ENCODE data around the gene CTCF. TPM values are rescaled to one million over a fixed set of nuclear protein-coding genes. Genes with fewer than 3 reads are reported as not detected.

The CTCF gene
- total and polyA plus RNA-seq, 2 experiments from 2014 or later: 64.5 to 72.3 TPM

DNA sequence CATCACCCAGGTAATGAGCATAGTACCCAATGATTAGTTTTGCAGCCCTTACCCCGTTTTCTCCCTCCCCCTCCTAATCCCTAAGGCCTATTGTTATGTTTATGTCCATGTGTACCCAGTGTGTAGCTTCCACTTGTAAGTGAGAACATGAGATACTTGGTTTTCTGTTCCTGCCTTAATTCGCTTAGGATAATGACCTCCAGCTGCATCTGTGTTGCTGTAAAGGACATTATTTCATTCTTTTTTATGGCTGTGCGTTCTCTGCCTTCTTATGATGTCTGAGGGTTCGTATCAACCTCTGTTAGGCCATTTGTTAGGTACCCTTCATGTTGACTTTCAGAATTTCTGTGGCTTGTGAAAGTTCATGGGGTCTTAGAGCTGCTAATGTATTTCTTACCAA is 31.0 kb downstream of the CTCF start (continued):
- TF ChIP-seq CREB1 (CRISPR knock-in tag; IDR thresholded peaks at IDR 0.05; ENCODE audit: low read depth): no peak
- no peak for TF ChIP-seq EZH2phosphoT487 (IDR thresholded peaks at IDR 0.05; ENCODE audit: unreplicated experiment)
- no peak for TF ChIP-seq EZH2 (IDR thresholded peaks at IDR 0.05; ENCODE audit: low read depth, unreplicated experiment)
- TF ChIP-seq CTCF (conservative IDR thresholded peaks at IDR 0.05; ENCODE audit: low read depth in 2 of 2): no peak
- no peak for TF ChIP-seq POLR2AphosphoS5 (IDR thresholded peaks at IDR 0.05; ENCODE audit: low read depth)
- TF ChIP-seq STAT1 (IDR thresholded peaks at IDR 0.05; ENCODE audit: unreplicated experiment): no peak

DNA sequence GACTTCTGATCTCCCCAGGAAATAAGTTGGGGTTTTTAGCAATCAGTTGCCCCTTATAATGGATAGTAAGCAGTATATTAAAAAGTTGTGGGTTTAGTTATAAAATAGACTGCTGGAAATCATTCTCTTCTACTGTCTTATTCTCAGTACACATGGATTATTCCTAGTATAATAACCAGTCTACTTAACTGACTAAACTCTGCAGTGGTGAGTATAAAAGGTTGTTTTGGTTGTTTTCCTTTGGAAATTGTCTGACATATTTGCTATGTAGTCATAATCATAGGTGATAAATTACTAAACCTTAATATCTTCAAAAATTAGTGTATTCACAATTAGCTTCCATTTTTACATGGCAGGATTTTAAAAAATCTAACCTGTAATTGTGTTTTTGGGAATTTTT is 31.4 kb downstream of the CTCF start:
- no peaks in the 10 kb centered on the region for H3K36me3 ChIP-seq (ENCODE audit: insufficient read depth)
- H3K27me3 Mint-ChIP-seq (ENCODE audit: insufficient read depth, low read depth, poor library complexity): peaks cover 5% of the 10 kb centered on the region
- H3F3A ChIP-seq (replicated peaks; ENCODE audit: low read depth): peaks cover 14% of the 10 kb centered on the region
- peak overlapping the region; percentile 70 for H3K4me2 ChIP-seq
- peak overlapping the region; percentile 59 for H3K4me3 Mint-ChIP-seq
- H3K9me2 ChIP-seq (ENCODE audit: insufficient read depth): no peaks in the 10 kb centered on the region
- H4K20me1 ChIP-seq (replicated peaks; ENCODE audit: insufficient read depth): no peaks in the 10 kb centered on the region
- H3K79me2 ChIP-seq (replicated peaks; ENCODE audit: insufficient read depth): peaks cover 58% of the 10 kb centered on the region
- peaks cover 49% of the 10 kb centered on the region for H3K4me1 Mint-ChIP-seq
- H3K27me3 ChIP-seq (ENCODE audit: insufficient read depth): no peaks in the 10 kb centered on the region
- H3K9me3 Mint-ChIP-seq: no peaks in the 10 kb centered on the region
- H3K27ac Mint-ChIP-seq: peak overlapping the region; percentile 76
- no peak overlapping the region for H2AFZ ChIP-seq
- ATAC-seq: no peak
- peak overlapping the region; percentile 91 for H3K27ac ChIP-seq (ENCODE audit: low read depth)
- no peak for DNase-seq (ENCODE audit: low spot score)
- peaks cover 17% of the 10 kb centered on the region; the same call in 2 of the 3 replicates for H3K36me3 Mint-ChIP-seq (ENCODE audit: low read depth)
- H3K4me3 ChIP-seq: peak overlapping the region; percentile 48
- peaks cover 64% of the 10 kb centered on the region for H3K4me1 ChIP-seq (ENCODE audit: insufficient read depth)
- no peak for TF ChIP-seq CREB1 (CRISPR knock-in tag; IDR thresholded peaks at IDR 0.05; ENCODE audit: low read depth)
- no peak for TF ChIP-seq POLR2AphosphoS5 (IDR thresholded peaks at IDR 0.05; ENCODE audit: low read depth)
- TF ChIP-seq, protein P1, sequence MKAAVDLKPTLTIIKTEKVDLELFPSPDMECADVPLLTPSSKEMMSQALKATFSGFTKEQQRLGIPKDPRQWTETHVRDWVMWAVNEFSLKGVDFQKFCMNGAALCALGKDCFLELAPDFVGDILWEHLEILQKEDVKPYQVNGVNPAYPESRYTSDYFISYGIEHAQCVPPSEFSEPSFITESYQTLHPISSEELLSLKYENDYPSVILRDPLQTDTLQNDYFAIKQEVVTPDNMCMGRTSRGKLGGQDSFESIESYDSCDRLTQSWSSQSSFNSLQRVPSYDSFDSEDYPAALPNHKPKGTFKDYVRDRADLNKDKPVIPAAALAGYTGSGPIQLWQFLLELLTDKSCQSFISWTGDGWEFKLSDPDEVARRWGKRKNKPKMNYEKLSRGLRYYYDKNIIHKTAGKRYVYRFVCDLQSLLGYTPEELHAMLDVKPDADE (IDR thresholded peaks at IDR 0.05): no peak
- no peak for TF ChIP-seq ZNF114 (CRISPR knock-in tag; IDR thresholded peaks at IDR 0.05)
- TF ChIP-seq, protein P2, sequence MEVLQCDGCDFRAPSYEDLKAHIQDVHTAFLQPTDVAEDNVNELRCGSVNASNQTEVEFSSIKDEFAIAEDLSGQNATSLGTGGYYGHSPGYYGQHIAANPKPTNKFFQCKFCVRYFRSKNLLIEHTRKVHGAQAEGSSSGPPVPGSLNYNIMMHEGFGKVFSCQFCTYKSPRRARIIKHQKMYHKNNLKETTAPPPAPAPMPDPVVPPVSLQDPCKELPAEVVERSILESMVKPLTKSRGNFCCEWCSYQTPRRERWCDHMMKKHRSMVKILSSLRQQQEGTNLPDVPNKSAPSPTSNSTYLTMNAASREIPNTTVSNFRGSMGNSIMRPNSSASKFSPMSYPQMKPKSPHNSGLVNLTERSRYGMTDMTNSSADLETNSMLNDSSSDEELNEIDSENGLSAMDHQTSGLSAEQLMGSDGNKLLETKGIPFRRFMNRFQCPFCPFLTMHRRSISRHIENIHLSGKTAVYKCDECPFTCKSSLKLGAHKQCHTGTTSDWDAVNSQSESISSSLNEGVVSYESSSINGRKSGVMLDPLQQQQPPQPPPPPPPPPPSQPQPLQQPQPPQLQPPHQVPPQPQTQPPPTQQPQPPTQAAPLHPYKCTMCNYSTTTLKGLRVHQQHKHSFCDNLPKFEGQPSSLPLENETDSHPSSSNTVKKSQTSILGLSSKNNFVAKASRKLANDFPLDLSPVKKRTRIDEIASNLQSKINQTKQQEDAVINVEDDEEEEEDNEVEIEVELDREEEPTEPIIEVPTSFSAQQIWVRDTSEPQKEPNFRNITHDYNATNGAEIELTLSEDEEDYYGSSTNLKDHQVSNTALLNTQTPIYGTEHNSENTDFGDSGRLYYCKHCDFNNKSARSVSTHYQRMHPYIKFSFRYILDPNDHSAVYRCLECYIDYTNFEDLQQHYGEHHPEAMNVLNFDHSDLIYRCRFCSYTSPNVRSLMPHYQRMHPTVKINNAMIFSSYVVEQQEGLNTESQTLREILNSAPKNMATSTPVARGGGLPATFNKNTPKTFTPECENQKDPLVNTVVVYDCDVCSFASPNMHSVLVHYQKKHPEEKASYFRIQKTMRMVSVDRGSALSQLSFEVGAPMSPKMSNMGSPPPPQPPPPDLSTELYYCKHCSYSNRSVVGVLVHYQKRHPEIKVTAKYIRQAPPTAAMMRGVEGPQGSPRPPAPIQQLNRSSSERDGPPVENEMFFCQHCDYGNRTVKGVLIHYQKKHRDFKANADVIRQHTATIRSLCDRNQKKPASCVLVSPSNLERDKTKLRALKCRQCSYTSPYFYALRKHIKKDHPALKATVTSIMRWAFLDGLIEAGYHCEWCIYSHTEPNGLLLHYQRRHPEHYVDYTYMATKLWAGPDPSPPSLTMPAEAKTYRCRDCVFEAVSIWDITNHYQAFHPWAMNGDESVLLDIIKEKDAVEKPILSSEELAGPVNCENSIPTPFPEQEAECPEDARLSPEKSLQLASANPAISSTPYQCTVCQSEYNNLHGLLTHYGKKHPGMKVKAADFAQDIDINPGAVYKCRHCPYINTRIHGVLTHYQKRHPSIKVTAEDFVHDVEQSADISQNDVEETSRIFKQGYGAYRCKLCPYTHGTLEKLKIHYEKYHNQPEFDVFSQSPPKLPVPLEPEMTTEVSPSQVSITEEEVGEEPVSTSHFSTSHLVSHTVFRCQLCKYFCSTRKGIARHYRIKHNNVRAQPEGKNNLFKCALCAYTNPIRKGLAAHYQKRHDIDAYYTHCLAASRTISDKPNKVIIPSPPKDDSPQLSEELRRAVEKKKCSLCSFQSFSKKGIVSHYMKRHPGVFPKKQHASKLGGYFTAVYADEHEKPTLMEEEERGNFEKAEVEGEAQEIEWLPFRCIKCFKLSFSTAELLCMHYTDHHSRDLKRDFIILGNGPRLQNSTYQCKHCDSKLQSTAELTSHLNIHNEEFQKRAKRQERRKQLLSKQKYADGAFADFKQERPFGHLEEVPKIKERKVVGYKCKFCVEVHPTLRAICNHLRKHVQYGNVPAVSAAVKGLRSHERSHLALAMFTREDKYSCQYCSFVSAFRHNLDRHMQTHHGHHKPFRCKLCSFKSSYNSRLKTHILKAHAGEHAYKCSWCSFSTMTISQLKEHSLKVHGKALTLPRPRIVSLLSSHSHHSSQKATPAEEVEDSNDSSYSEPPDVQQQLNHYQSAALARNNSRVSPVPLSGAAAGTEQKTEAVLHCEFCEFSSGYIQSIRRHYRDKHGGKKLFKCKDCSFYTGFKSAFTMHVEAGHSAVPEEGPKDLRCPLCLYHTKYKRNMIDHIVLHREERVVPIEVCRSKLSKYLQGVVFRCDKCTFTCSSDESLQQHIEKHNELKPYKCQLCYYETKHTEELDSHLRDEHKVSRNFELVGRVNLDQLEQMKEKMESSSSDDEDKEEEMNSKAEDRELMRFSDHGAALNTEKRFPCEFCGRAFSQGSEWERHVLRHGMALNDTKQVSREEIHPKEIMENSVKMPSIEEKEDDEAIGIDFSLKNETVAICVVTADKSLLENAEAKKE (CRISPR knock-in tag; IDR thresholded peaks at IDR 0.05): no peak
- no peak for TF ChIP-seq REST (IDR thresholded peaks at IDR 0.05; ENCODE audit: unreplicated experiment)
- no peak for TF ChIP-seq STAT1 (IDR thresholded peaks at IDR 0.05; ENCODE audit: unreplicated experiment)
- TF ChIP-seq JUNB (IDR thresholded peaks at IDR 0.05; ENCODE audit: unreplicated experiment): no peak
- TF ChIP-seq EZH2 (IDR thresholded peaks at IDR 0.05; ENCODE audit: low read depth, unreplicated experiment): no peak
- TF ChIP-seq NANOG (IDR thresholded peaks at IDR 0.05; ENCODE audit: borderline replicate concordance): no peak
